ENCODE measurements around the gene TXK. TPM values are rescaled to one million over a fixed set of nuclear protein-coding genes. Genes with fewer than 3 reads are reported as not detected.
"Not testable (repeated sequence)": the region's sequence is repeated elsewhere in the genome, so short reads cannot be mapped to it uniquely, and the experiment has no call there.

TXK gene
- 4.9 TPM for polyA plus RNA-seq
- long read RNA-seq, donor 1: 0 reads
- long read RNA-seq, donor 2, partial matches to known transcripts: 0 of 1 reads
- long read RNA-seq, donor 2, other reads (novel, unspliced or antisense): 0 of 1 reads
- long read RNA-seq, donor 3: 0 reads
- long read RNA-seq, donor 4: 0 reads
- long read RNA-seq, donor 5: 0 reads
- long read RNA-seq, donor 6: 0 reads
- long read RNA-seq, donor 7: 0 reads
- long read RNA-seq, donor 8: 0 reads
- long read RNA-seq, donor 9, partial matches to known transcripts: 0 of 1 reads
- long read RNA-seq, donor 9, other reads (novel, unspliced or antisense): 0 of 1 reads
- long read RNA-seq, donor 10: 0 reads
- long read RNA-seq, donor 11: 0 reads

DNA sequence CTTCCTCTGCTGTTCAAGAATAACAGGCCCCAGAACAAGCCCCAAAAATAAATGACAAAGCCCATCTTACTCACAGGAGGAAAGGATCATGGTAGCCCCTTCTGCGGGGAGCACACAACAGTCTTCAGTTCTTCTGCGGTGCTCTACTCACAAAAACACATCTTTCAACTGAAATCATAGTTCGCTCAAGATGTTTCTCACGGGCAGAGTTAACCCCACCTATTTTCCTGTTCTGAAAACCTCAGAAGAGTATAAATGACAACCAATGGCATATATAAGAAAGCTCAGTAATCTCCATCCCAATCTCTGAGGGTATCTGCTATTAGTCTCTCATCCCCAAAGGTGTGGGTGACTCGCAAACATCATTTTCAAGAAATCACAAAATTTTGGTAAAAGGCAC, at the start of gene TXK:
Gene TXK, minus strand, starts transcription at position 170 of the 400 bp plus-strand sequence. Its CDS starts 80 bp downstream, at position 90.
- no peak within 1 kb of the TSS for H3K27ac ChIP-seq (ENCODE audit: low read length)
- H3K27me3 ChIP-seq (ENCODE audit: control insufficient read depth, insufficient read depth, low read length): no peaks in the 10 kb centered on the region
- no peak for DNase-seq
- no peak within 1 kb of the TSS for H3K4me3 ChIP-seq (ENCODE audit: low read length)
- H3K36me3 ChIP-seq (ENCODE audit: control insufficient read depth, insufficient read depth, low read length): peaks cover 6% of the 10 kb centered on the region
- H3K9me3 ChIP-seq (ENCODE audit: control insufficient read depth, low read depth, low read length): no peaks in the 10 kb centered on the region
- H3K4me1 ChIP-seq (ENCODE audit: control insufficient read depth, insufficient read depth, low read length): peaks cover 5% of the 10 kb centered on the region
- WGBS (ENCODE audit: insufficient coverage, low lambda C conversion rate): no CpG with 5 or more reads among the region's 5 CpGs

GRCh38 chr4:48180234-48180633, 46.2 kb upstream of the TXK start:
- no peak overlapping the region for H3K27ac ChIP-seq (ENCODE audit: low read length)
- no peak for DNase-seq
- no peaks in the 10 kb centered on the region for H3K36me3 ChIP-seq (ENCODE audit: control insufficient read depth, insufficient read depth, low read length)
- H3K4me3 ChIP-seq (ENCODE audit: low read length): no peak overlapping the region
- H3K4me1 ChIP-seq (ENCODE audit: control insufficient read depth, insufficient read depth, low read length): no peaks in the 10 kb centered on the region
- no peaks in the 10 kb centered on the region for H3K27me3 ChIP-seq (ENCODE audit: control insufficient read depth, insufficient read depth, low read length)
- H3K9me3 ChIP-seq (ENCODE audit: control insufficient read depth, low read depth, low read length): no peaks in the 10 kb centered on the region

- no peak for DNase-seq
- H3K27me3 ChIP-seq (ENCODE audit: control insufficient read depth, insufficient read depth, low read length): no peaks in the 10 kb centered on the region
- no peak overlapping the region for H3K27ac ChIP-seq (ENCODE audit: low read length)
- H3K36me3 ChIP-seq (ENCODE audit: control insufficient read depth, insufficient read depth, low read length): no peaks in the 10 kb centered on the region
- no peaks in the 10 kb centered on the region for H3K4me1 ChIP-seq (ENCODE audit: control insufficient read depth, insufficient read depth, low read length)
- H3K9me3 ChIP-seq (ENCODE audit: control insufficient read depth, low read depth, low read length): no peaks in the 10 kb centered on the region
- 73% methylated on average over 3 of the region's 4 CpGs for WGBS (ENCODE audit: insufficient coverage, low lambda C conversion rate)
- H3K4me3 ChIP-seq (ENCODE audit: low read length): no peak overlapping the region
Observed at GRCh38 chr4:48178931-48179330, 44.9 kb upstream of the TXK start.

GRCh38 chr4:48175806-48176205, 41.8 kb upstream of the TXK start:
- H3K9me3 ChIP-seq (ENCODE audit: control insufficient read depth, low read depth, low read length): no peaks in the 10 kb centered on the region
- H3K27me3 ChIP-seq (ENCODE audit: control insufficient read depth, insufficient read depth, low read length): no peaks in the 10 kb centered on the region
- no peaks in the 10 kb centered on the region for H3K36me3 ChIP-seq (ENCODE audit: control insufficient read depth, insufficient read depth, low read length)
- no peak overlapping the region for H3K27ac ChIP-seq (ENCODE audit: low read length)
- no peak overlapping the region for H3K4me3 ChIP-seq (ENCODE audit: low read length)
- no peaks in the 10 kb centered on the region for H3K4me1 ChIP-seq (ENCODE audit: control insufficient read depth, insufficient read depth, low read length)
- DNase-seq: no peak

GRCh38 chr4:48175328-48175727, 41.3 kb upstream of the TXK start:
- no peak for DNase-seq
- H3K4me1 ChIP-seq (ENCODE audit: control insufficient read depth, insufficient read depth, low read length): no peaks in the 10 kb centered on the region
- no peaks in the 10 kb centered on the region for H3K27me3 ChIP-seq (ENCODE audit: control insufficient read depth, insufficient read depth, low read length)
- H3K9me3 ChIP-seq (ENCODE audit: control insufficient read depth, low read depth, low read length): no peaks in the 10 kb centered on the region
- no peaks in the 10 kb centered on the region for H3K36me3 ChIP-seq (ENCODE audit: control insufficient read depth, insufficient read depth, low read length)
- H3K4me3 ChIP-seq (ENCODE audit: low read length): no peak overlapping the region
- WGBS (ENCODE audit: insufficient coverage, low lambda C conversion rate): no CpG with 5 or more reads among the region's 7 CpGs
- no peak overlapping the region for H3K27ac ChIP-seq (ENCODE audit: low read length)

DNA sequence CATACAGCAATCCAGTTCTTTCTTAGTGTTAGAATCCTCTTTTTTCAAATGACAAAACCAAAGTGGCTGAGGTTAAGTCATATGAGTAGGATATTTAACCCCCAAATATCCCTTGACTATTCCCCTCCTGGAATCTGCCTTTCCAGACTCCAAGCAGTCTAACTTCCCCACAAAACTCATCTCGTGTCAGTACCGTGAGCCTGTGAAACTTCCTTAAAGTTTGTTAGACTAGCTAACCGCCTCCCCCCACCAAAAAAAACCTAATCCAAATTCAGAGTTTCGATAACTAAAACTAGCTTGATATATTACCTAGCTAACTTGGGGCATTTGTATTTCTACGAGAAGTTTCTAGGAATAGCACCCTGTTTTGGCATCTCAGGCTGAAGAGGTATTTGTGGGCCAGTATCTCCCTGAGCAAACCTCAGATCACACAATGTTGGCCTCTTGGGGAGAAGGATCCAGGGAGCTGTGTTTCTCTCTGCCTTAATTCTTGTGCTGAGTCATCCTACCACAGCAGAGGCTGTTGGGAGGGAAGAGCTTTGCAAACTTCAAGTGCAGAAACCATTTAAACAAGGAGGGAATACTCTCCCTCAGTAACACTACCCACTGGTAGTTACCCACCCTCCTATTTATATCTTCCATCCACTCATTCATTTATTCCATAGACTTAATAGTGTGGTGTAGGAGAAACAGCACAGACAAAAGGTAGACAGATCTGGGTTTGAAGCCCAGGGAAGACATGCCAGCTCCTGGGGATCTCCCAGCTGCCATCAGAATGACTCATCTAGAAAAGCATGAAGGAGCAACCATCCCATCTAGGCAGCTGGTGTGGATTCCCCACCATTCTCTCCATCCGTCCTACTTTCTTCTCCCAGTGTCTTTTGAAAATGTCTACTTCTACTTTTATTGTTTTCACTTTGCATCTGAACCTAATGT, 39.3 kb upstream of the TXK start:
- no peak for DNase-seq
- H3K27ac ChIP-seq (ENCODE audit: low read length): no peak overlapping the region
- H3K36me3 ChIP-seq (ENCODE audit: control insufficient read depth, insufficient read depth, low read length): no peaks in the 10 kb centered on the region
- 58% methylated on average over 2 of the region's 6 CpGs for WGBS (ENCODE audit: insufficient coverage, low lambda C conversion rate)
- no peaks in the 10 kb centered on the region for H3K4me1 ChIP-seq (ENCODE audit: control insufficient read depth, insufficient read depth, low read length)
- no peak overlapping the region for H3K4me3 ChIP-seq (ENCODE audit: low read length)
- H3K27me3 ChIP-seq (ENCODE audit: control insufficient read depth, insufficient read depth, low read length): no peaks in the 10 kb centered on the region
- no peaks in the 10 kb centered on the region for H3K9me3 ChIP-seq (ENCODE audit: control insufficient read depth, low read depth, low read length)

- no peak overlapping the region for H3K4me3 ChIP-seq (ENCODE audit: low read length)
- no peaks in the 10 kb centered on the region for H3K9me3 ChIP-seq (ENCODE audit: control insufficient read depth, low read depth, low read length)
- no peaks in the 10 kb centered on the region for H3K4me1 ChIP-seq (ENCODE audit: control insufficient read depth, insufficient read depth, low read length)
- H3K27me3 ChIP-seq (ENCODE audit: control insufficient read depth, insufficient read depth, low read length): no peaks in the 10 kb centered on the region
- WGBS (ENCODE audit: insufficient coverage, low lambda C conversion rate): 65% methylated on average over 3 of the region's 4 CpGs
- no peak for DNase-seq
- H3K27ac ChIP-seq (ENCODE audit: low read length): no peak overlapping the region
- H3K36me3 ChIP-seq (ENCODE audit: control insufficient read depth, insufficient read depth, low read length): no peaks in the 10 kb centered on the region
Observed at GRCh38 chr4:48172651-48173050, 38.6 kb upstream of the TXK start.

GRCh38 chr4:48169636-48170035, 35.6 kb upstream of the TXK start:
- Histone ChIP-seq H3K4me3 (ENCODE audit: low read length) (no peak overlapping the region), H3K9me3 (ENCODE audit: control insufficient read depth, low read depth, low read length) (no peaks in the 10 kb centered on the region), H3K27me3 (ENCODE audit: control insufficient read depth, insufficient read depth, low read length) (no peaks in the 10 kb centered on the region), H3K36me3 (ENCODE audit: control insufficient read depth, insufficient read depth, low read length) (peaks cover 5% of the 10 kb centered on the region), H3K4me1 (ENCODE audit: control insufficient read depth, insufficient read depth, low read length) (no peaks in the 10 kb centered on the region), H3K27ac (ENCODE audit: low read length) (no peak overlapping the region)
- no CpG with 5 or more reads among the region's 1 CpG for WGBS (ENCODE audit: insufficient coverage, low lambda C conversion rate)
- DNase-seq: no peak

DNA sequence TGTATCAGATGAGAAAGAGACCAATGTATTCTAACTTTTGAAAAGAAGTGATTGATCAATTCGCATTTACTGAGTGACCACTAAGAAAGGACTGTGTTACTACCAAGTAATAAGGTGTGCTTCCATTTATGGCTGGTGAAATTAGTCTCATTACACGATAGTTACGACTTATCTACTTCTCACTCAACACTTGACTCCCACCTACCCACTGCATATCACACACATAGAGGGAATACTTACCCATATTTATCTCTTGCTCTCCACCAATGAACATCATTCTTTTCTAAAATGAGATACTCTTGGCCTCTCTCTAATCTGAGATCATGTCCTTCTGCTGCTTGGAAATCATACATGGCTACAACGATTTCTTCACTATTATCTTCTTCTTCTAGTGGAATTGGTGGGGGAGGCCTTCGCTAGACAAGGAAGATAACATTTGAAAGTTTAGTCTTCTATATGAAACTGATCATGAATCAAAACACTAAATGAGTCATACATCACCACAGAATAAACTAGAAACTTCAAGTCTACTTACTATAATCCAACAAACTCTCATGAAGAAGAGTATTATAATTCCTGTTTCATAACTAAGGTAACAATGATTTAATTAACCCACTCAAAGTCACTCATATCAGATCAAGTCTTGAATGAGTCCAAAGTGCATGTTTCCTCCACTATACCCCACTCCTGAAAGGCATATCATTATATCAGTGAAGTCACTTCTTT, 33.7 kb upstream of the TXK start:
- Histone ChIP-seq H3K27ac (ENCODE audit: low read length) (no peak overlapping the region), H3K27me3 (ENCODE audit: control insufficient read depth, insufficient read depth, low read length) (no peaks in the 10 kb centered on the region), H3K4me3 (ENCODE audit: low read length) (no peak overlapping the region), H3K4me1 (ENCODE audit: control insufficient read depth, insufficient read depth, low read length) (no peaks in the 10 kb centered on the region), H3K36me3 (ENCODE audit: control insufficient read depth, insufficient read depth, low read length) (peaks cover 5% of the 10 kb centered on the region), H3K9me3 (ENCODE audit: control insufficient read depth, low read depth, low read length) (no peaks in the 10 kb centered on the region)
- WGBS (ENCODE audit: insufficient coverage, low lambda C conversion rate): 78% methylated on average over 4 of the region's 5 CpGs
- DNase-seq: no peak

GRCh38 chr4:48164561-48164960, 30.5 kb upstream of the TXK start:
- not testable (repeated sequence) for H3K27ac ChIP-seq (ENCODE audit: low read length); DNase-seq; H3K9me3 ChIP-seq (ENCODE audit: control insufficient read depth, low read depth, low read length)

More at GRCh38 chr4:48164561-48164960, 30.5 kb upstream of the TXK start:
- H3K36me3 ChIP-seq (ENCODE audit: control insufficient read depth, insufficient read depth, low read length); H3K4me1 ChIP-seq (ENCODE audit: control insufficient read depth, insufficient read depth, low read length); H3K27me3 ChIP-seq (ENCODE audit: control insufficient read depth, insufficient read depth, low read length); H3K4me3 ChIP-seq (ENCODE audit: low read length): not testable (repeated sequence)
- WGBS (ENCODE audit: insufficient coverage, low lambda C conversion rate): 100% methylated on average over 3 of the region's 9 CpGs
